Measurements from ENCODE around the gene ATP6V0E2.

The ATP6V0E2 gene

DNA sequence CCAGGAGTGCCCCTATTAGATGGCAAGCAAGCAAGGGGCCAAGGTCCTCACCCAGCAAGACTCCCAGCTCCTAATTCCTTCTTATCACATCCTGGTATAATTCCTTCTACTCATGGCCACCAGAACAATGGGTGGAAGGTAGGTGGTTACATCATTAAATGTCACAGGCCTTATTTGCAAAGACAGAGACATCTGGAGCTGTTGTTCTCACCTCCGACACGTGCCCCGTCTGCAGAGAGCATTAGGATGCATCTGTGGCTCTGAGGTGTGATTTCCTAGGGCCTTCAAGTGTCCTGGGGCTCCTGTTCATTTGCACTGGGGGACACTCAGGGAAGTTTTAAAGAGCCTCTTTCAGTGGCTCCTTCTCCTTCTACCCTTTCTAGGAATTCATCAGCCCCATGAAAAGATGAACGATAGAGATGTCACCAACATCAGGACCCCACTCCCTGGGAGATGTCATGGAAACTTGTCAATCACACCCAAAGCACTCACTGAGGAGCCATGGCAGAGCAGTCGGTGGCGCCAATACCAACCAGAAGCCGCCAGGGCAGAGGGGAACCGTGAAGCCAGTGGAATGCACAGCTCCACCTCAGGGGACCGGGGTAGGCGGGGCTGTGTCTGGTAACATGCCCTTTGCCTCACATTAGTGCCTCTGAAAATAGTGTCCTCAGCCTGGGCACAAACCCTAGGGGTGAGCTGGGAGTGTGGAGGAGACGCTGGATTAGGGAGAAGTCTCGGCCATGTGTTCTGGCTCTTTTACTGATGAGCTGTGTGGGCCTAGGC is 2.9 kb upstream of the ATP6V0E2 start:
- POLR2A ChIA-PET, result no interaction called here
- CTCF ChIA-PET, result interaction anchor here (1.0 to 3.7 kb wide), 7 partner anchors 9 to 448 kb away, joined by 3 to 23 read pairs (median 3); no protein-coding TSS in a partner anchor
- no peak for DNase-seq (ENCODE audit: extremely low spot score)
- TF ChIP-seq, protein P1, sequence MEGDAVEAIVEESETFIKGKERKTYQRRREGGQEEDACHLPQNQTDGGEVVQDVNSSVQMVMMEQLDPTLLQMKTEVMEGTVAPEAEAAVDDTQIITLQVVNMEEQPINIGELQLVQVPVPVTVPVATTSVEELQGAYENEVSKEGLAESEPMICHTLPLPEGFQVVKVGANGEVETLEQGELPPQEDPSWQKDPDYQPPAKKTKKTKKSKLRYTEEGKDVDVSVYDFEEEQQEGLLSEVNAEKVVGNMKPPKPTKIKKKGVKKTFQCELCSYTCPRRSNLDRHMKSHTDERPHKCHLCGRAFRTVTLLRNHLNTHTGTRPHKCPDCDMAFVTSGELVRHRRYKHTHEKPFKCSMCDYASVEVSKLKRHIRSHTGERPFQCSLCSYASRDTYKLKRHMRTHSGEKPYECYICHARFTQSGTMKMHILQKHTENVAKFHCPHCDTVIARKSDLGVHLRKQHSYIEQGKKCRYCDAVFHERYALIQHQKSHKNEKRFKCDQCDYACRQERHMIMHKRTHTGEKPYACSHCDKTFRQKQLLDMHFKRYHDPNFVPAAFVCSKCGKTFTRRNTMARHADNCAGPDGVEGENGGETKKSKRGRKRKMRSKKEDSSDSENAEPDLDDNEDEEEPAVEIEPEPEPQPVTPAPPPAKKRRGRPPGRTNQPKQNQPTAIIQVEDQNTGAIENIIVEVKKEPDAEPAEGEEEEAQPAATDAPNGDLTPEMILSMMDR (IDR thresholded peaks at IDR 0.05; ENCODE audit: control extremely low read depth, extremely low read depth, low read depth, missing control alignments), result no peak

DNA sequence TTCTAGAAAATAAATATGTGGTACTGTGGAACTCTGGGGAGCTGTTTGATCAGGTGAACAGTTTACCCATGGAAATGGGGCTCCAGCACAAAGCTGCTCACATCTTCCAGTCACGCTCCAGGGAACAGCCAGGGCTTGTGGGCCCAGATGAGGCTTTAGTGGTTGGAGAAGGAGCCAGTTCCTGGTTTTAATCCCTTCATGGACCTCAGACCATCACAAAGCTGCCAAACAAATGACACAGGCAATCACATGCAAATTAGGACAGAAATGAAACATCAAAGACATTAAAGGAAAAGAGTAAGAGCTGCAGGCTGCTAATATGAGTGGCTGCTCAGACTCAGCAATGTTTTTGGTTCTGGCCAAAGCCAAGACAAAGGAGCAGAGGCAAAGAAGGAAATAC is 2.2 kb upstream of the ATP6V0E2 start:
- ChIA-PET CTCF (interaction anchor here (1.0 to 3.7 kb wide), 6 partner anchors 10 to 449 kb away, joined by 3 to 23 read pairs (median 4); no protein-coding TSS in a partner anchor), POLR2A (no interaction called here)
- DNase-seq (ENCODE audit: extremely low spot score), result no peak
- TF ChIP-seq, protein P1 (IDR thresholded peaks at IDR 0.05; ENCODE audit: control extremely low read depth, extremely low read depth, low read depth, missing control alignments), result no peak

DNA sequence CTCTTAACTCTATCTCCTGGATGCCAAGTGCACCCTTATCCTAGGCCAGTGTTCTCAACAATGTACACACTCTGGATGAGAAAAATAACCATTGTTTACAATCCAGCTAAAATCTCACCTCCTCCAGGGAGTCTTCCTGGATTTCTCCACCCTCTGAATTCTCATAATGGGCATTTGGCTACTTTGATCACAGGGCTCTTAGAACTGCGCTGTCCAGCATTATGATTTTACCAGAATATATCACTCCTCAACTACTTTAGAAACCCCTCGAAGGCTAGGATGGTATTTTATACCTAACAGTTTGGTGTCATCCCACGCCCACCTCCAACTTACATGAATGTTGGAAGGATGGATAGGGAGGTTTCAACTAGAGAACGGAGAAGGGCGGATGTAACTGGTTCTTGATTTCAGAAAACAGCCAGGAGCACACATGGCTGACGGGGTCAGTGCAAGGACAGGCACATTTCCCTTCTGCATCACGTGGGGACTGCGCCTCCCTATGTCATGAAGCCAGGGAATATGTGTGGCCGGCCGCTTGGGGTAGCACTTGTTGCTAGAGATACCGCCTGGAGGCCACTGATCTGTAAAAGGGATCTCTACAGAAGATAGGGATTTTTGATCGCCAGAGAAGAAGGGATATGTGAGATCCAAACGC is 1.2 kb upstream of the ATP6V0E2 start:
- ChIA-PET POLR2A (no interaction called here), CTCF (interaction anchor here (1.2 to 3.7 kb wide), 2 partner anchors 10 to 209 kb away, joined by 3 to 23 read pairs; no protein-coding TSS in a partner anchor)
- TF ChIP-seq, protein P1 (IDR thresholded peaks at IDR 0.05; ENCODE audit: control extremely low read depth, extremely low read depth, low read depth, missing control alignments), result peak; percentile 10
- DNase-seq (ENCODE audit: extremely low spot score), result peak; percentile 56

DNA sequence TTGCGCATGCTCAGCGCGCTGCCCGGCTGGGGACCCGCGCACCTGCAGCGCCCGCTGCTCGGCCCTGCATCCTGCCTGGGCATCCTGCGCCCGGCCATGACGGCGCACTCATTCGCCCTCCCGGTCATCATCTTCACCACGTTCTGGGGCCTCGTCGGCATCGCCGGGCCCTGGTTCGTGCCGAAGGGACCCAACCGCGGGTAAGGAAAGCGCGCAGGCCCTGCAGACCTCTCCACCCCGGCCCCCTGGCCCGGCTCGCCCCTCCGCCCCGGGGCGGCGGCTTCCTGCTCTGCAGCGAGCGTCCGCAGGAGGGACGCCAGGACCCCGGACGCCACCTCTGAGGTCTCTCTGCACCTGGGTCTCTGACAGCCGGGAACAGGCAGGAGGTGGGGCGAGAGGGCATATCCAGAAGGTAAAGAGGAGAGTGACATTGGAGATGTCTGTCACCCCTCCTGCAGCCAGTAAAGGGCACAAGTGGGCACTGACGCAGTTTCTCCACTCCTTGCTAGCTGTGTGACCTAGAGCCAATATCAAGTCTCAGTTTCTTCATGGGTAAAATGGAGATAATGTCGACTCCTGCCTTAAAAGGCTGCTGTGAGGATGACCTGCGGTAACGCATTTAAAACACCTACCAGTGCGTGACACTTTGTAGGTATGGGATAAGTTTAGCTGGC is 338 bp downstream of the ATP6V0E2 start:
- TF ChIP-seq, protein P1 (IDR thresholded peaks at IDR 0.05; ENCODE audit: control extremely low read depth, extremely low read depth, low read depth, missing control alignments), result no peak
- POLR2A ChIA-PET, result interaction anchor here (1.1 kb wide), 1 partner anchor 19 kb away, joined by 3 read pairs; no protein-coding TSS in a partner anchor
- no peak for DNase-seq (ENCODE audit: extremely low spot score)
- CTCF ChIA-PET, result interaction anchor here (1.0 to 1.6 kb wide), 2 partner anchors 8 to 35 kb away, joined by 3 to 5 read pairs; no protein-coding TSS in a partner anchor

DNA sequence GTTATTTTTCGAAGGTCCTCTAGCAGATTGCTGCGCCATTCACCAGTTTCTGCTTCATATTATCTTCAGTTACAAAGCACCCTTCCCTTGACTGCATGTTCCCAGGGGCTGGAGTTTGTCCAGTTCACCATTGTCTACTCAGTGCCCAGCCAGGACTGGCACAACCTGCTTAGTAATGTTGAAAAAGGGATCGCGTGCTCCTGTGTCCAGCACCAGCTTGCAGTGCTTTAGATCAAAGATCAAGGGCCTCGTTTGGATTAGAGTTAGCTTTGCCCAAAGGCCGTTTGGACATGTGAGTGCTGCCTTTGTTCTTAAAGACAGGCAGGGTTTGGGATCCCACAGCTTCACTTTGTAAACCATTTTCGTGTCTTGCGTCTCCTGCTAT is 867 bp downstream of the ATP6V0E2 start:
- POLR2A ChIA-PET, result interaction anchor here (1.1 kb wide), 1 partner anchor 20 kb away, joined by 3 read pairs; no protein-coding TSS in a partner anchor
- CTCF ChIA-PET, result interaction anchor here (1.0 to 1.6 kb wide), 2 partner anchors 8 to 9 kb away, joined by 3 to 5 read pairs; no protein-coding TSS in a partner anchor
- TF ChIP-seq, protein P1 (IDR thresholded peaks at IDR 0.05; ENCODE audit: control extremely low read depth, extremely low read depth, low read depth, missing control alignments), result no peak
- DNase-seq (ENCODE audit: extremely low spot score), result no peak

DNA sequence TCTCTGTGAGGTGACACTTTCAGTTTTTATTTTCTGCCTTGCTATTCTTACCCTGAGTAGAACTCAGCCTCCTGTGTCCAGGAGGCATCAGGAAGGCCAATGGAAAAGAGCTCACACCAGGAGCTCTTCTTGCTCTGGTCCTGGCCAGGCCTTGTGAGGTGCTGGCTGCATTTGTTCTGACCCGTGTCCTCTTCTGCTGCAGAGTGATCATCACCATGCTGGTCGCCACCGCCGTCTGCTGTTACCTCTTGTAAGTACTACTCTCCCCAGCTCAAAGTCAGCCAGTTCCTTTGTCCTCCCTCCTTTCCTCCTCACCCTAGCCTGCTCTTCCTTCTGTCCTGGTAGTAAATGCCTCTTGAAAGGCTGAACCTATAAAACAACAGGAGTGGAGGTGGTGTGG is 1.6 kb downstream of the ATP6V0E2 start:
- ChIA-PET CTCF (interaction anchor here (1.0 kb wide), 1 partner anchor 8 kb away, joined by 3 read pairs; no protein-coding TSS in a partner anchor), POLR2A (interaction anchor here (1.1 kb wide), 1 partner anchor 21 kb away, joined by 3 read pairs; no protein-coding TSS in a partner anchor)
- DNase-seq (ENCODE audit: extremely low spot score), result no peak
- TF ChIP-seq, protein P1 (IDR thresholded peaks at IDR 0.05; ENCODE audit: control extremely low read depth, extremely low read depth, low read depth, missing control alignments), result no peak

Measured in GM10248 (cell line).